Parathyroid adenoma (tissue), 2 donors: ENCODE results near the gene NEGR1.

Experiments
- H2AFZ ChIP-seq: fragments of 300-600 bp; sonication (generic); one replicate; pipeline ENCODE4 v1.7.0; 2017; ENCODE audit warnings: antibody characterized with exemption, mild to moderate bottlenecking
- H3K27ac ChIP-seq: fragments of 300-600 bp; sonication (generic); one replicate; pipeline ENCODE4 v1.7.0; 2017
- H3K27me3 ChIP-seq: fragments of 300-600 bp; sonication (generic); one replicate; pipeline ENCODE4 v1.7.0; 2017; ENCODE audit warnings: low read length; ENCODE audit not compliant: control insufficient read depth, insufficient read depth
- H3K36me3 ChIP-seq: fragments of 300-600 bp; sonication (generic); one replicate; pipeline ENCODE4 v1.7.0; 2017; ENCODE audit warnings: low read length; ENCODE audit not compliant: control insufficient read depth, insufficient read depth
- H3K4me1 ChIP-seq: fragments of 300-600 bp; sonication (generic); one replicate; pipeline ENCODE4 v1.7.0; 2017; ENCODE audit warnings: control low read depth
- H3K4me2 ChIP-seq: fragments of 300-600 bp; sonication (generic); one replicate; pipeline ENCODE4 v1.7.0; 2017; ENCODE audit warnings: low read length
- H3K4me3 ChIP-seq: fragments of 300-600 bp; sonication (generic); one replicate; pipeline ENCODE4 v1.7.0; 2017; ENCODE audit warnings: low read depth, low read length
- H3K79me2 ChIP-seq: fragments of 300-600 bp; sonication (generic); one replicate; pipeline ENCODE4 v1.7.0; 2017; ENCODE audit warnings: control low read depth
- H3K9ac ChIP-seq: fragments of 300-600 bp; sonication (generic); one replicate; pipeline ENCODE4 v1.7.0; 2017; ENCODE audit warnings: mild to moderate bottlenecking
- H3K9me3 ChIP-seq: fragments of 300-600 bp; sonication (generic); one replicate; pipeline ENCODE4 v1.7.0; 2017; ENCODE audit warnings: low read length; ENCODE audit not compliant: control insufficient read depth
- TF ChIP-seq, protein P1 (sequence below): fragments of 300-600 bp; sonication (generic); IDR thresholded peaks from one replicate; pipeline ENCODE4 v1.7.0; 2017; ENCODE audit warnings: antibody characterized with exemption, mild to moderate bottlenecking
- donor health status: primary hyperparathyroidism.

NEGR1 gene

DNA sequence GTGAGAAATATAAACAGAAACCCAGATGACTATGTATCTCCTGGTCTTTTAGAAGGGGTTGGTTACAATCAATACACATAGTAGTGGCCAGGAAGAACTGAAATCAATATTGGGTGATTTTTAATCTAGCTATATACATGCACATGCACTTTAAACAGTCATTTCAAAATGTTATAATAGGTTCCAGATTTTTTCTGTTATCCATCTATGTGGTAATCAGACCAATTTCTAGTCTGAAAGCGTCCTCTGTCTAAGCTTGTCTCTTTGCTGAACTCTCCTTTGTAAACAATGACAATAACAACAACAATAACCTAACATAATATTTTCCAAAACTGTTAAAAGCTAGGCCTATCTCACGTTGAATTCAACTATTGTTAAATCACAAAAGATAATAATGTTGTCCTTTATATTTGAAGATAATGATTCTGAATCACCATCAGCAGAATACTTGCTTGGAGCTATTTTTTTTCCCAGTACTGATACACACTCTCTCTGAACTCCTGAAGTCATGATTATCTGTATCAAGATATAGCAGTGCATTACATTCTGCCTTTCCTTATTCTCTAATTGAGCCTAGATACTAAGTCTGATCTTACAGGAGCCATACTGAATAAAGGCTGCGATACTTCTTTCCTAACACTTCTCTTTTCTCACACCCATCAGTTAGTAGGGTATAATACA is 704.7 kb downstream of the NEGR1 start:
- no peaks in the 10 kb centered on the region for H3K27me3 ChIP-seq
- H3K36me3 ChIP-seq = no peaks in the 10 kb centered on the region
- no peak overlapping the region for H3K27ac ChIP-seq
- no peak overlapping the region for H3K4me2 ChIP-seq
- TF ChIP-seq, protein P1, sequence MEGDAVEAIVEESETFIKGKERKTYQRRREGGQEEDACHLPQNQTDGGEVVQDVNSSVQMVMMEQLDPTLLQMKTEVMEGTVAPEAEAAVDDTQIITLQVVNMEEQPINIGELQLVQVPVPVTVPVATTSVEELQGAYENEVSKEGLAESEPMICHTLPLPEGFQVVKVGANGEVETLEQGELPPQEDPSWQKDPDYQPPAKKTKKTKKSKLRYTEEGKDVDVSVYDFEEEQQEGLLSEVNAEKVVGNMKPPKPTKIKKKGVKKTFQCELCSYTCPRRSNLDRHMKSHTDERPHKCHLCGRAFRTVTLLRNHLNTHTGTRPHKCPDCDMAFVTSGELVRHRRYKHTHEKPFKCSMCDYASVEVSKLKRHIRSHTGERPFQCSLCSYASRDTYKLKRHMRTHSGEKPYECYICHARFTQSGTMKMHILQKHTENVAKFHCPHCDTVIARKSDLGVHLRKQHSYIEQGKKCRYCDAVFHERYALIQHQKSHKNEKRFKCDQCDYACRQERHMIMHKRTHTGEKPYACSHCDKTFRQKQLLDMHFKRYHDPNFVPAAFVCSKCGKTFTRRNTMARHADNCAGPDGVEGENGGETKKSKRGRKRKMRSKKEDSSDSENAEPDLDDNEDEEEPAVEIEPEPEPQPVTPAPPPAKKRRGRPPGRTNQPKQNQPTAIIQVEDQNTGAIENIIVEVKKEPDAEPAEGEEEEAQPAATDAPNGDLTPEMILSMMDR = no peak
- no peaks in the 10 kb centered on the region for H3K79me2 ChIP-seq
- H2AFZ ChIP-seq = no peak overlapping the region
- H3K4me1 ChIP-seq = no peaks in the 10 kb centered on the region
- no peaks in the 10 kb centered on the region for H3K9me3 ChIP-seq
- no peak overlapping the region for H3K4me3 ChIP-seq
- H3K9ac ChIP-seq = no peak overlapping the region

DNA sequence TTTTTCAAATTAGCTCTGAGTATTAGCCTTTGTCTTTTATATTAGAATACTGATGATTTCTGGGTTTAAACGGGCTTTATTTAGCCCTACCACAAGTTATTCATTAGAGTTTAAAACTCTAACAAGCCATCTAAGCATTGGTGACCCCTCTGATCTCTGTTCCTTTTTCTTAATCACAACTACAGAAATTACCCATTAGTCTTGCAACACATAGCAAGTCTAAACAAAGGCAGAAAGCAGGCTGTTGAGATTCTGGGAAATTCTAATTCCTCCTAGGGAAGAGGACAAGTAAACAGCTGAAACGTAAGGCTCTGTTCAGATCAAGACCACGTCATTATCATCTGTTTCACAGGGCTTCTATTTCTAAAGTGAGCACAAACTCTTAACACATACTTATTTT is 710.3 kb downstream of the NEGR1 start:
- no peaks in the 10 kb centered on the region for H3K36me3 ChIP-seq
- H2AFZ ChIP-seq = no peak overlapping the region
- no peaks in the 10 kb centered on the region for H3K27me3 ChIP-seq
- H3K27ac ChIP-seq = no peak overlapping the region
- H3K4me3 ChIP-seq = no peak overlapping the region
- no peak overlapping the region for H3K4me2 ChIP-seq
- H3K9me3 ChIP-seq = no peaks in the 10 kb centered on the region
- no peaks in the 10 kb centered on the region for H3K4me1 ChIP-seq
- H3K79me2 ChIP-seq = no peaks in the 10 kb centered on the region
- H3K9ac ChIP-seq = no peak overlapping the region
- TF ChIP-seq, protein P1 = no peak

DNA sequence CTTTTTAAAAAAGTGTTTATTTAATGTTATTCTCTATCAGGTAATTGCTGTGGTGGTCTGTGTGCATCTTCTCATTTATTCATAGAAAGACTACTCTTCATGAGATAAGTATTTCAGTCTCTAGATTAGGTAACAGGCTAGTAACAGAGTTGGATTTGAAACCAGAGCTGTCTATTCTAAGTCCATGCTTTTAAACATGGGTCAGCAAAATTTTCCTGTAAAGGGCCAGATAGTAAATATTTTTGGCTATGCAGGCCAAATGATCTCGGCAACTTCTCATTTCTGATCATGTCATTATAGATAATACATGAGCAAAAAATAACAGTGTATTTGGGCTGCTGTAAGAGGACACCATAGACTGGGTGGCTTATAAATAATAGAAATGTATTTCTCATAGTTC is 715.9 kb downstream of the NEGR1 start:
- TF ChIP-seq, protein P1 = no peak
- H3K27ac ChIP-seq = no peak overlapping the region
- H3K9me3 ChIP-seq = no peaks in the 10 kb centered on the region
- no peak overlapping the region for H3K4me3 ChIP-seq
- no peaks in the 10 kb centered on the region for H3K4me1 ChIP-seq
- no peaks in the 10 kb centered on the region for H3K79me2 ChIP-seq
- H3K27me3 ChIP-seq = no peaks in the 10 kb centered on the region
- H3K9ac ChIP-seq = no peak overlapping the region
- no peak overlapping the region for H3K4me2 ChIP-seq
- no peaks in the 10 kb centered on the region for H3K36me3 ChIP-seq
- no peak overlapping the region for H2AFZ ChIP-seq

DNA sequence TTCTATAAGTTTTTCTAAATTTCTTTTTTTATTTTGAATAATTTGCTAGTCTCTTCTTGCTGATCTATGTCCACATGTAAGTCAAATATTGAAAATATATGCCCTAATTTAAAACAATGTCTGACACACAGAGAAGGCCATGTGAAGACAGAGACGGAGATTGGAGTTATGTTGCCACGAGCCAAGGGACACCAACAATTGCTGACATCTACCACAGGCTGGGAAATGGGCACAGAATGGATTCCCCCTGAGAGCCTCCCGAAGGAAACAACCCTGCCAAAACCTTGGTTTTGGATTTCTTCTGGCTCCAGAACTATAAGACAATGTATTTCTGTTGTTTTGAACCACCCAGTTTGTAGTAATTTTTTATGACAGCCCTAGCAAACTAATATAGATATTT is 716.5 kb downstream of the NEGR1 start:
- TF ChIP-seq, protein P1 = no peak
- Histone ChIP-seq H3K36me3 (no peaks in the 10 kb centered on the region), H3K4me1 (no peaks in the 10 kb centered on the region), H3K9me3 (no peaks in the 10 kb centered on the region), H3K27ac (no peak overlapping the region), H3K4me2 (no peak overlapping the region), H2AFZ (no peak overlapping the region), H3K9ac (no peak overlapping the region), H3K27me3 (no peaks in the 10 kb centered on the region), H3K79me2 (no peaks in the 10 kb centered on the region), H3K4me3 (no peak overlapping the region)

DNA sequence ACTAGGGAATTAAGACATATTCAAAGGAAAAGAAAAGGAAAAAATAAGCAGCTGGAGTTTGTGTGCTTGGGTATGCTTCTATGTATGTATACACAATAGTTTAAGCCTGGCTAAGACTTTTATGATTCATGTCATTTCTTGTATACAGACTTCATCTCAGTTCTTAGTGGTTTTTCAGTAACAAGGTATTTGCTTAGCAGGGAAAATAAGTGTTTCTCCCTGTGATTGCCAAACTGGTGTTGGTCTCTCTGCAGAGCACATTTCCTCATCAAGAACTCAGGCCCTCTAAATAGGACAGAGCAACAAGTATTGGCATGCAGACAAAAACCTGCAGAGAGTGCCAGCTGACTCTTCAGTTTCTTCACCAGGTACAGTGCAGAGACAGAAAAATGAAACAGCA is 717.1 kb downstream of the NEGR1 start:
- TF ChIP-seq, protein P1 = no peak
- Histone ChIP-seq H3K79me2 (no peaks in the 10 kb centered on the region), H3K4me1 (no peaks in the 10 kb centered on the region), H3K4me2 (no peak overlapping the region), H3K4me3 (no peak overlapping the region), H3K27me3 (no peaks in the 10 kb centered on the region), H3K9me3 (no peaks in the 10 kb centered on the region), H3K9ac (no peak overlapping the region), H3K27ac (no peak overlapping the region), H3K36me3 (no peaks in the 10 kb centered on the region), H2AFZ (no peak overlapping the region)
